CD4-positive, alpha-beta T cell treated with Interleukin-4 for 1 hour (primary cell): ENCODE data around the gene PRRT1.

Experiments used
- DNase-seq, 2 donors: peaks; one replicate each; pipeline ENCODE4 v3.0.0-alpha.2; 2020 to 2022

The PRRT1 gene

DNA sequence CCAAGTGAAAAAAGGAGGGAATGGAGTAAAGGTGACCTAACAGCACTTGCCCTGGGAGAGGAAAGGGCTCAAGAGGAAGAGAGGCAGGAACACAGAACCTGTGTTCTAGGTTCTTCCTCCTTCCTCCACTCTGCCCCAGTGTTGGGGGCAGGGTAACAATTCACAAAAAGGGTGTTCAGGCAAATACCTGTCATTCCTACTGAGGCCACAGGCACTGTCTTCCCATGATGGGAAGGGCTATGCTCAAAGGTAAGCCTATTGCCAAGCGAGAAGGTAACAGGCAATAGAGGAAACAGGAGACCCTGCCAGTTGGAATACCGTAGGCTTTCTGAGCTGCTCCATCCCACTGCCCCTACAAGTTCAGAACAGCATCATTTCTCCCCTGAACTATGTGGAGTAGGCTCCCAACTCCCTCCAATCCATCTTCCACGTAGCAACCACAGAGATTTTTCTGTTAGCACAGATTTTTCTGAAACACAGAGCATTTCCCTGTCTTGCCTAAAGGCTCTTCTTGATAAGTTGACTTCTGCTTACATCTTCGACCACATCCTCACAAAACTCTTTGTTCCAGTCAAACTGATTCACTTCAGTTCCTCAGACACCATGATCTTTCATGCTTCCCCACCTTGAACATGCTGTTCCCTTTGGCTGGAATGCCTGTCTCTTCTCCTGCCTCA lies 21.4 kb upstream of the PRRT1 start:
- DNase-seq = no peak

DNA sequence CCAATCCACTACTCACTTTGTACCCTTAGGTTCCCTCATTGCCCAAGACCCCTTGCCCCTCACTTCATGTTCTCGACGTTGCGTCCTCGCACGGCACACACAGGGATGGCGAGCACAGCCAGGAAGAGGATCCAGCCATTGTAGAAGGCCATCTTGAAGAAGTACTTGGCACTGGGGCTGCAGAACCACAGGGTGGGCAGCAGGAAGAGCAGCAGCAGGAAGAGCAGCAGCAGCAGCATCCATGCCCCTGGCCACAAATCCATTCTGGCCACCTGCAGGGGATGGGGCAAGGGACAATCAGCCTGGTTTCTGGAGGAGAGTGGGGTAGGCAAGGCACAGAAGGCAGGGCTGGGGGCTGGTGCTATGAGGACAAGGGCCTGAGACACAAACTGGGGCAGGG lies 19.5 kb upstream of the PRRT1 start:
- DNase-seq = no peak

DNA sequence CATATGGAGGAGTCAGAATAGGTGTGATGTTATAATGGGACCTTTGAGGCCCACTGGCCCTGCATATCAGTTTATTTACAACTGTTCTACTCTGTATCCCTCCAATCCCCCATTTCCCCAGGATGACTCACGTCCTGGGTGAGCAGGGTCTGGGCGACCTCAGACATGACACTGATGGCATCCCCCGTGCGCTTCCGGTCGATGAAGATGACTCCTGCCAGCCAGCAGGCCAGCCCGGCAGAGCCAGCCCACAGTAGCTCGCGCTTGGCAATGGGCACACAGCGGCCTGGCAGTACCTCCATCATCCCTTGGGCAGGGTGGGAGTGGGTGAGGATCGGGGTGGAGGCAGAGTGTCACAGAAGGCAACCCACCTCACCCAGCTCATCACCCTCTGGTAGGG lies 18.6 kb upstream of the PRRT1 start:
- no peak for DNase-seq

DNA sequence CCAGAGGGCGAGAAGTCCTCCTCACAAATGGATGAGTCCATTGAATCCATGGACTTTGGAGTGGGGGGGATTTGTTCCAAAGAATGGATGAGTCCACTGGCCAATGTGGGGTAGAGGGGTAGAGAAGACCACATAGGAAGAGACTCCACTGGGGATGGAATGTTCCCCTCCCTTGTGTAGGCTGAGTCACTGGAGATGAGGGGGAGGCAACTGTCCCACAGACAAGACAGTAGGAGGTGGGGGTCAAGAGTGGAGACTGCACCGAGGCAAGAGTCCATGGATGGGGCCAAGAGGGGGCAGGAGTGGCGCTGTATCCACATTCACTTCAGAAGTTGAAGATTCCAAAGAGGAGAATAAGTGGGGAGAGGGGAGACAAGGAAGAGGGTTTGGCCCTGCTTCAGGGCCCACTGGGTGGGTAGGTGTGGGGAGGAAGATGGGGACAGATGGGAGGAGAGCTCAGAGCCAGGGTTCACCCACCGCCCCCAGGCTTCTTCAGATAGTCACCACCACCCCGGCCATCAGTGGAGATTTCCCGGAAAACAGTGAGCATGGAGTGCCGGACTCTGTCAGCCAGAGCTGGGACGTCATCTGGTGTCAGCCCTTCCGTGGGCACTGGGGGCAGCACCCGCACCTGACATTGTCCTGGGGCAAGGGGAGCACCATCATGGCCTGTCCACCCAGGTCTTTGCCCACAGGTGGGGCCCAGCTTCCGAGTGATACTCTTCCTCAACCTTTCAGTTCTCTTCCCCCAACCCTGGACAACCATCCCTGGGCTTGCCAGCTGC lies 17.3 kb upstream of the PRRT1 start:
- no peak for DNase-seq

GRCh38 chr6:32168350-32168749 lies 16.6 kb upstream of the PRRT1 start:
- DNase-seq = no peak

GRCh38 chr6:32167761-32168262 lies 16.1 kb upstream of the PRRT1 start:
- DNase-seq = no peak

- no peak for DNase-seq
Observed at GRCh38 chr6:32167154-32167760, 15.5 kb upstream of the PRRT1 start.

GRCh38 chr6:32166411-32167061 lies 14.8 kb upstream of the PRRT1 start:
- no peak for DNase-seq

DNA sequence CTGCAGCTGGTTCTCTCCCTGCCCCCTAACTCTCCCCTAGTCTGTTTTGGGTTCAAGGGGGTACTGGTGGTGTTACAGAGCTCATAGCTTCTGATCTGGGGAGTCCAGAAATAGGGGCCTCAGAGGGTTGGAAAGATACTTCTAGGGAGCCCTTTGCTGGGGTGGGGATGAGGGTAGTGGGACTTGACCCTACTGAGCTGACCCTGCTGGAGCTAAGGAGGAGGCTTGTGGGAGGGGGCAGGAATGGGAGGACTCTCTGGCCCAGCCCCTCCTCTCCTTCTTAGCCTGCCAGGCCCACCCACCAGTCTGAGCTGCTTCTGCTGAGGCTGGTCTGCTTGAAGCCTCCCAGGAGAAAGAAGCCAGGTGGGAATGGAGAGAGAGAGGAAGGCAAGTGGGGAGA lies 12.6 kb upstream of the PRRT1 start, which contains the start of gene EGFL8:
TSS of gene EGFL8 (plus strand) at position 301 of the 400 bp plus-strand sequence. CDS start 1,571 bp downstream, outside the sequence.
- DNase-seq = no peak

- DNase-seq = no peak
Observed at GRCh38 chr6:32163559-32164258, 12.0 kb upstream of the PRRT1 start.

GRCh38 chr6:32158052-32158451 lies 6.3 kb upstream of the PRRT1 start:
- no peak for DNase-seq

DNA sequence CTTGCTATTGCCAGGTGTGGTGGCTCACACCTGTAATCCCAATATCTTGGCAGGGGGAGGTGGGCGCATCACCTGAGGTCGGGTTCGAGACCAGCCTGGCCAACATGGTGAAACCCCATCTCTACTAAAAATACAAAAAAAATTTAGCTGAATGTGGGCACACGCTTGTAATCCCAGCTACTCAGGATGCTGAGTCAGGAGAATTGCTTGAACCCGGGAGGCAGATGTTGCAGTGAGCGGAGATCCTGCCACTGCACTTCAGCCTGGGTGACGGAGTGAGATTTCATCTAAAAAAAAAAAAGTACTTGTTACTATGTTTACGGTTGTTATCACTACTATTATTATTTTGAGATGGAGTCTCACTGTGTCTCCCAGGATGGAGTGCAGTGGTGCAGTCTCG lies 5.2 kb upstream of the PRRT1 start:
- no peak for DNase-seq

DNA sequence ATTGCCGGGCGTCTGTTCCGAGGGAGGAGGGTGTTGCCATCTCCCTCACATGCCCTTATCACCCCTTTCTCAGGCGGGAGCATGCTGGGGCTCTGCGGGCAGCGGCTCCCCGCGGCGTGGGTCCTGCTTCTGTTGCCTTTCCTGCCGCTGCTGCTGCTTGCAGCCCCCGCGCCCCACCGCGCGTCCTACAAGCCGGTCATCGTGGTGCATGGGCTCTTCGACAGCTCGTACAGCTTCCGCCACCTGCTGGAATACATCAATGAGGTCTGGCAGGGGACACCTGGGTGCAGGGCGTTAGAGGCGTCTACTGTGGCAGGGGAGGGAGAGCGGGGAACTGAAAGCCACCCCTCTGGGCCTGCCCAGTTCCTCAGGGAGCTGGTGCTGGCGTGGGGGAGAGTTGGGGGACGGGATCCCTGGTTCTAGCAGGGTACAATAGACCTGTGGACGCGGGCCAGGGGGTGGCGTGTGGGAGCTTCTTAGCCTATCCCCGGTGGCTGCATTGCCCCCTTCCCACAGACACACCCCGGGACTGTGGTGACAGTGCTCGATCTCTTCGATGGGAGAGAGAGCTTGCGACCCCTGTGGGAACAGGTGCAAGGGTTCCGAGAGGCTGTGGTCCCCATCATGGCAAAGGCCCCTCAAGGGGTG lies 2.9 kb upstream of the PRRT1 start:
- DNase-seq = peak; percentile 77 to 78

DNA sequence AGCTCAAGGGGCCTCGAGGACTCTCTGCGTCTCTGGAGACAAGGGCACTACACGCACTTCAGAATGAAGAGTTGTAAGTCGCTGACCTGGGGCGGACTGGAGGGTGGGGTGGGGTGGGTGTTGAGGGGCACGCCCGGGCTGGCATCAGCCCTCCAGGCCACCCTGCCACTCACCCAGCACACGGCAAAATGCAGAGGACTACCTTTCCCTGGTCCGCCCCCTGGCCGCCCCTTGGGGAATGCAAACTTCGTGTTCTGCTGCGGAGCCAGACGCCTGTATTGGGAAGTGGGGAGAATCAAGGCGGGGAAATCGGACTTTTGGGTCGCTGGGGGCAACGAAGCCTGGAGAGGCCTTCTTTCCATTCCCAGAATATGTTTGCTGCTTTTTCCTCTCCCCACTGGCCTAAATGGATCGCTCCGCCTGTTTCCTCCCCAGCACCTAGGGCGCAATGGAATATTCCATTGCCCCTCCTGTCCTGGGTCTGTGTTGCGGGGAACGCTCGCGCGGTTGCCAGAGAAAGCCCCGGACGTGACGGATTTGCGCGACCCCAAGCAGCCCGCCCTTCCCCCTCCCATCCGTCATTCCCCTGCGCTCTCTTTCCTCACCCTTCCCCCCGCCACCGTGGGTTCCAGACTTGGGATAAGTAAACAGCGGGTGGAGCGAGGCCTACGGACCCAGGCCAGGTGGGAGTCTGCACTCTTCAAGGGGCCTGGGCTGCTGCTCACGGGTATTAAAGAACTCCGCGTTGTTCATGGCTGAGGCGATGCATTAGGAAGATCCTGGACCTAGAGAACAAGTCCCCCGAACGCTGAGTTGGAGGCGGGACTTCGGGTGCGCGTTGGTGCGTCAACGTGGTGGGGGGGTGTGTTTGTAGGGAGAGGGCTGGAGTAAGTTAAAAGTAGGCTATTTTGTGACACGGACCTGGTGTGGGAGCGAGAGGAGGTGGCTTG lies 2.1 kb upstream of the PRRT1 start, which contains the start of gene PPT2:
TSS of gene PPT2 (plus strand) at position 578 of the 950 bp plus-strand sequence. CDS start 454 bp downstream, outside the sequence.
- peak; percentile 81 to 84 for DNase-seq

GRCh38 chr6:32152769-32153563 lies 1.2 kb upstream of the PRRT1 start:
- DNase-seq = no peak

DNA sequence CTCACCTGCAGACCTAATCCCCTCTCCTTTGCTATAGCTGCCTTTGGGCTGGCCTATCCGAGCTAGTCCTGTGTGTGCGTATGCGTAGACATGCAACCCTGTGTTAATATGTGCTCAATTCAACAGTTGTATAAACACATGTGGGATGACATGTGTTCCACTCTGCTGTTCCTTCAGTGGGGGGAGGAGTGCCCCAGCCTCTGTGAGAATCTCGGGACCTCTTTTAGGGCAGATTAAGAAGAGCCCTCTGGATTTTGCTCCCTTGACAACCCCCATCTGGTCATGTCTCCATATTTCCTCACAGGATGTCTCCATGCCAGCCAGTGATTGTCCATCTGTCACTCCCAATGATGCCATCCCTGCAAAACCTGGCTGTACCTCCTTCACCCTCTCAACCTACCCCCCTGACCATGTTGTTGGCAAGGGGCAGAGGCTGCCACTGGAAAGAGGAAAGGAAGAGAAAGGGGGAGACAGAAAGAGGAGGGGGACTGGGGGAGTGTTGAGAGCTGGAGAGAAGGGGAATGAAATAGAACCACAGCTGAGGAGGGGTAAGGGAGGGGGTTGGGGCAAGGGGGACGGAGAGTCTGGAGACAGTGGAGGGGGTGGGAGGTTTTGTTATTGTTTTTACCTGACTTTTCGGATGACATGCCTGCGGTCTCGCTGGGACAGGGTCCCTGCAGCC lies 417 bp downstream of the PRRT1 start:
- no peak for DNase-seq

DNA sequence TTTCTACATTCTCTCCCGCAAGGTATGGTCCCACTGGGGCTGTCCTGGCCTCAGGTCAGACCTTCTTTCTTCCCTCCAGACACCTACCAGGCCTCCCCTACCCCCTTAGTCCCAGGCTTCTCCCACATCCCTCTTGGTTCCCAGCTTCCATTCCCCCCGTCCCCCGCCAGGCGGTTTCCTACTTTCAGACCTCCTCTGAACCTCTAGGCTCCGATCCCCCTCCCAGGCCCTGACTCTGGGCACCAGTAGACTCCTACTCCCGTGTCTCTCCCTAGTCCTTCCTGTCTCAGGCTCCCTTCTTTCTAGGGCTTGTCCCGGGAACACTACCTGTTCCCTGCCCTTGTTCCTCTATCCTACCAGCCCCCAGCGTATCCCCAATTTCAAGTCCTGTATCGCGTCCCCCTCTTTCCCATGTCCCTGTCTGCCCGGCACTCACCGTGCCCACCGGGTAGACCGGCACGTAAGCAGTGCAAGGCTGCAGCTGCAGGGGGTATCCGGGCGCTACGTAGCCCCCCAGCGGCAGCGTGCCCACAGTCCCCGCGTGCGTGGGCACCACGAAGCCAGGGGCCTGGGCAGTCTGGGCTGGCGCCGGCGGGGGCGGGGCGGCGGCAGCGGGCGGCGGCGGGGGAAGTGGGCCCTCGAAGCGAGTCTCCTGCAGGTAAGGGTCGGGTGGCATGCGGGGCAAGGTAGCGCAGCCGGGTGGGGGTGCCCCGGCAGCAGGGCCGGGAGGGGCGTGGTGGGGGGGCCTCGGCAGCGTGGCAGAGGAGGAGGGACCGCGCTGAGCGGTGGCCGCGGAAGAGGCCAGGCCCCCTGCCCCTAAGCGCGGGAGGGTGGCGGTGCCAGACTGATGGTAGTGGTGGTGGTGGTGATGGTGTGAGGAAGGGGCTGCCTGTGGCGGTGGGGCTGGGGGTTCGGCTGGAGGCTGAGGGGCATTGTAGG lies 1.5 kb downstream of the PRRT1 start:
- no peak for DNase-seq
